C4-2B (cell line): Measurements from ENCODE around the gene HEPACAM.

Experiments used
- H3K27ac ChIP-seq: fragments of 450-650 bp; 2 replicates; pipeline ENCODE4 v1.5.1; 2017
- CTCF ChIP-seq: fragments of 450-650 bp; conservative IDR thresholded peaks from 2 replicates; pipeline ENCODE4 v1.5.1; 2017; ENCODE audit warnings: mild to moderate bottlenecking
- ZFX ChIP-seq: fragments of 450-650 bp; IDR thresholded peaks from 2 replicates; pipeline ENCODE4 v1.6.1; 2017

Gene HEPACAM

GRCh38 chr11:124951341-124951740, 15.5 kb upstream of the HEPACAM start:
- no peak for TF ChIP-seq ZFX
- TF ChIP-seq CTCF: no peak
- no peak overlapping the region for H3K27ac ChIP-seq

GRCh38 chr11:124950601-124951330, 14.9 kb upstream of the HEPACAM start:
- no peak overlapping the region for H3K27ac ChIP-seq
- no peak for TF ChIP-seq ZFX
- no peak for TF ChIP-seq CTCF

GRCh38 chr11:124946735-124947141, 10.9 kb upstream of the HEPACAM start:
- TF ChIP-seq CTCF (no peak), ZFX (no peak)
- H3K27ac ChIP-seq: no peak overlapping the region

GRCh38 chr11:124945826-124946225, 10.0 kb upstream of the HEPACAM start:
- no peak for TF ChIP-seq CTCF
- no peak overlapping the region for H3K27ac ChIP-seq

- TF ChIP-seq CTCF: no peak
- TF ChIP-seq ZFX: no peak
- no peak overlapping the region for H3K27ac ChIP-seq
Measured at GRCh38 chr11:124944565-124944964, 8.7 kb upstream of the HEPACAM start.

- TF ChIP-seq ZFX (no peak), CTCF (no peak)
Measured at GRCh38 chr11:124943741-124944140, 7.9 kb upstream of the HEPACAM start.

GRCh38 chr11:124943254-124943616, 7.4 kb upstream of the HEPACAM start:
- TF ChIP-seq CTCF (no peak), ZFX (no peak)
- no peak overlapping the region for H3K27ac ChIP-seq

More at GRCh38 chr11:124943741-124944140, 7.9 kb upstream of the HEPACAM start:
- no peak overlapping the region for H3K27ac ChIP-seq
